GM23338 (cell line): ENCODE measurements around the gene AHDC1. TPM values are rescaled to one million over a fixed set of nuclear protein-coding genes. Genes with fewer than 3 reads are reported as not detected.

Experiments
- ATAC-seq: fragments of 200-7000 bp; cut with Tn5 transposase; 3 replicates; pipeline ENCODE4 v1.9.1; 2020
- DNase-seq: peaks from one replicate; pipeline ENCODE4 v3.0.0-alpha.2; 2015; ENCODE audit warnings: low spot score
- H2AFZ ChIP-seq: fragments of 200-600 bp; sonication (generic); 2 replicates; pipeline ENCODE4 v1.8.0; 2016; ENCODE audit warnings: antibody characterized with exemption, mild to moderate bottlenecking, moderate library complexity
- H3F3A ChIP-seq: fragments of 200-600 bp; sonication (generic); replicated peaks from 2 replicates; pipeline ENCODE4 v1.8.0; 2017; ENCODE audit warnings: antibody characterized with exemption, mixed run types, low read depth
- H3K27ac ChIP-seq: fragments of 200-600 bp; sonication (generic); 2 replicates; pipeline ENCODE4 v1.6.1; 2016; ENCODE audit warnings: low read depth
- H3K27me3 ChIP-seq: fragments of 200-600 bp; sonication (generic); 2 replicates; pipeline ENCODE4 v1.8.0; 2016; ENCODE audit warnings: mild to moderate bottlenecking, mixed run types, moderate library complexity; ENCODE audit not compliant: insufficient read depth
- H3K36me3 ChIP-seq: fragments of 200-600 bp; sonication (generic); 2 replicates; pipeline ENCODE4 v1.8.0; 2016; ENCODE audit warnings: mild to moderate bottlenecking; ENCODE audit not compliant: insufficient read depth
- H3K4me1 ChIP-seq: fragments of 200-600 bp; sonication (generic); 2 replicates; pipeline ENCODE4 v1.8.0; 2016; ENCODE audit warnings: mild to moderate bottlenecking, moderate library complexity; ENCODE audit not compliant: insufficient read depth
- H3K4me2 ChIP-seq: fragments of 200-600 bp; sonication (generic); 2 replicates; pipeline ENCODE4 v1.7.1; 2017; ENCODE audit warnings: mixed run types
- H3K4me3 ChIP-seq: fragments of 200-600 bp; sonication (generic); 2 replicates; pipeline ENCODE4 v1.6.1; 2016; ENCODE audit warnings: mixed run types
- H3K79me2 ChIP-seq: fragments of 200-600 bp; sonication (generic); replicated peaks from 2 replicates; pipeline ENCODE4 v1.8.0; 2017; ENCODE audit warnings: mild to moderate bottlenecking; ENCODE audit not compliant: insufficient read depth
- H3K9me2 ChIP-seq: fragments of 200-600 bp; sonication (generic); 2 replicates; pipeline ENCODE4 v1.8.0; 2017; ENCODE audit not compliant: insufficient read depth
- H4K20me1 ChIP-seq: fragments of 200-600 bp; sonication (generic); replicated peaks from 2 replicates; pipeline ENCODE4 v1.8.0; 2017; ENCODE audit warnings: mild to moderate bottlenecking; ENCODE audit not compliant: insufficient read depth
- H3K27ac Mint-ChIP-seq: 2 replicates; pipeline ENCODE4 v1.8.0; 2020; ENCODE audit warnings: inconsistent platforms, mild to moderate bottlenecking, moderate library complexity, mixed read lengths
- H3K27me3 Mint-ChIP-seq: 3 replicates; pipeline ENCODE4 v1.8.0; 2022; ENCODE audit warnings: low read depth, mild to moderate bottlenecking, moderate library complexity, mixed read lengths, inconsistent platforms; ENCODE audit not compliant: insufficient read depth, poor library complexity
- H3K36me3 Mint-ChIP-seq: 3 replicates; pipeline ENCODE4 v1.8.0; 2021; ENCODE audit warnings: low read depth, mild to moderate bottlenecking, inconsistent platforms, moderate library complexity, mixed read lengths
- H3K4me1 Mint-ChIP-seq: 3 replicates; pipeline ENCODE4 v1.8.0; 2020; ENCODE audit warnings: mild to moderate bottlenecking, inconsistent platforms, mixed read lengths
- H3K4me3 Mint-ChIP-seq: 3 replicates; pipeline ENCODE4 v1.8.0; 2021; ENCODE audit warnings: moderate library complexity, mild to moderate bottlenecking, inconsistent platforms, mixed read lengths
- H3K9me3 Mint-ChIP-seq: 3 replicates; pipeline ENCODE4 v1.8.0; 2020; ENCODE audit warnings: moderate library complexity, mild to moderate bottlenecking, inconsistent platforms, mixed read lengths
- CREB1 ChIP-seq: fragments of 250-450 bp; sonication (Bioruptor Pico); IDR thresholded peaks from 2 replicates; pipeline ENCODE4 v1.5.0; 2020; ENCODE audit warnings: low read depth, mild to moderate bottlenecking, moderate library complexity
- EZH2phosphoT487 ChIP-seq: fragments of 200-600 bp; sonication (generic); IDR thresholded peaks from one replicate; pipeline ENCODE4 v1.8.1; 2018; ENCODE audit warnings: antibody characterized with exemption; ENCODE audit not compliant: unreplicated experiment
- JUNB ChIP-seq: IDR thresholded peaks from one replicate; pipeline ENCODE4 v1.6.1; 2016; ENCODE audit warnings: antibody characterized with exemption; ENCODE audit not compliant: unreplicated experiment
- NANOG ChIP-seq: IDR thresholded peaks from 2 replicates; pipeline ENCODE4 v1.6.1; 2016; ENCODE audit warnings: antibody characterized with exemption, borderline replicate concordance
- POLR2AphosphoS5 ChIP-seq: IDR thresholded peaks from 2 replicates; pipeline ENCODE4 v1.6.1; 2016; ENCODE audit warnings: antibody characterized with exemption, low read depth
- ZNF114 ChIP-seq: fragments of 250-450 bp; sonication (Bioruptor Pico); IDR thresholded peaks from 2 replicates; pipeline ENCODE4 v1.5.0; 2020; ENCODE audit warnings: mild to moderate bottlenecking, moderate library complexity
- ZNF331 ChIP-seq: fragments of 250-450 bp; sonication (Bioruptor Pico); IDR thresholded peaks from 2 replicates; pipeline ENCODE4 v1.5.0; 2020; ENCODE audit warnings: low read depth, mild to moderate bottlenecking, moderate library complexity
- polyA plus RNA-seq: library from polyadenylated mRNA; unstranded; fragments of >200 nt; fragmentation: Nextera tagmentation; extraction: Ambion mirVana; gene quantifications from 2 replicates; pipeline ENCODE4 v1.2.1, GENCODE V29; 2016
- total RNA-seq: library from RNA; depleted of rRNA; stranded (reverse); fragments of >200 nt; shearing (Covaris generic); gene quantifications from 2 replicates; pipeline ENCODE4 v1.2.3, GENCODE V29; 2014
- TF ChIP-seq, protein P1 (sequence below): IDR thresholded peaks from 2 replicates; pipeline ENCODE4 v1.6.1; 2016; ENCODE audit warnings: antibody characterized with exemption
- TF ChIP-seq, protein P2 (sequence below): IDR thresholded peaks from one replicate; pipeline ENCODE4 v1.6.1; 2018; ENCODE audit warnings: antibody characterized with exemption; ENCODE audit not compliant: unreplicated experiment
- TF ChIP-seq, protein P3 (sequence below): fragments of 250-450 bp; sonication (Bioruptor Pico); IDR thresholded peaks from 2 replicates; pipeline ENCODE4 v1.5.0; 2020; ENCODE audit warnings: mild to moderate bottlenecking, moderate library complexity

The AHDC1 gene
- total and polyA plus RNA-seq, 2 experiments from 2014 or later = 8.3 to 22.2 TPM

DNA sequence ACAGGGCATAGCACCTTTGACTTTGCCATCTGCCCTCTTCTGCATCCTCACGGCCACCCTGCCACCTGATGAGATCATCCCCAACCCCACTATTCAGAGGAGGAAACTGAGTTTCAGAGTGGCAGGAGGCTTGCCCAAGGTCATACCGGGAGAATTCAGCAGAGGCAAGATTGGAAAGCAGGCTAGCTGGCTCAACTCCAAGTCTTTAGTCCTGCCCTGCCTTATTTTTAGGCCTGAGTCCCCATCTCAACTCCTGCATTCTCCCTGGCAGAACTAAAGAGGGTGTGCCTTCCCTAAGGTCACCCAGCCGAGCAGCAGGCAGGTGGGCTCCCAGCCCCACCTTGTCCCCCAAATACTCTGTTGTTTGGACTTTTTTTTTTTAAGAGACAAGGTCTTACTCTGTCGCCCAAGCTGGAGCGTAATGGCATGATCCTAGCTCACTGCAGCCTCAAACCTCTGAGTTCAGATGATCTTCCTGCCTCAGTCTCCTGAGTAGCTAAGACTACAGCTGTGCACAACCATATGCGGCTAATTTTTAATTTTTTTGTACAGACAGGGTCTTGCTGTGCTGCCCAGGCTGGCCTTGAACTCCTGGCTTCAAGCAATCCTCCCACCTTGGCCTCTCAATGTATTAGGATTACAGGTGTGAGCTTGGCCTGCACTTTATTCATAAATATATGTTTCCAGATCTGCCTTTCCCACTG lies 44.8 kb upstream of the AHDC1 start:
- H3K4me3 Mint-ChIP-seq = no peak overlapping the region
- Histone ChIP-seq H3K36me3 (no peaks in the 10 kb centered on the region), H3K27me3 (no peaks in the 10 kb centered on the region), H3K79me2 (no peaks in the 10 kb centered on the region), H3K4me1 (peaks cover 10% of the 10 kb centered on the region), H4K20me1 (no peaks in the 10 kb centered on the region), H3K9me2 (no peaks in the 10 kb centered on the region; the same call in 1 of the 2 replicates), H3K4me2 (no peak overlapping the region), H2AFZ (no peak overlapping the region), H3F3A (peaks cover 9% of the 10 kb centered on the region; the same call in 1 of the 2 replicates), H3K4me3 (no peak overlapping the region), H3K27ac (no peak overlapping the region)
- H3K36me3 Mint-ChIP-seq = no peaks in the 10 kb centered on the region
- no peak overlapping the region for H3K27ac Mint-ChIP-seq
- DNase-seq = no peak
- TF ChIP-seq POLR2AphosphoS5 (no peak), EZH2phosphoT487 (no peak), JUNB (no peak), CREB1 (no peak), ZNF114 (CRISPR knock-in tag) (no peak)
- TF ChIP-seq, protein P1, sequence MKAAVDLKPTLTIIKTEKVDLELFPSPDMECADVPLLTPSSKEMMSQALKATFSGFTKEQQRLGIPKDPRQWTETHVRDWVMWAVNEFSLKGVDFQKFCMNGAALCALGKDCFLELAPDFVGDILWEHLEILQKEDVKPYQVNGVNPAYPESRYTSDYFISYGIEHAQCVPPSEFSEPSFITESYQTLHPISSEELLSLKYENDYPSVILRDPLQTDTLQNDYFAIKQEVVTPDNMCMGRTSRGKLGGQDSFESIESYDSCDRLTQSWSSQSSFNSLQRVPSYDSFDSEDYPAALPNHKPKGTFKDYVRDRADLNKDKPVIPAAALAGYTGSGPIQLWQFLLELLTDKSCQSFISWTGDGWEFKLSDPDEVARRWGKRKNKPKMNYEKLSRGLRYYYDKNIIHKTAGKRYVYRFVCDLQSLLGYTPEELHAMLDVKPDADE = no peak
- TF ChIP-seq, protein P2, sequence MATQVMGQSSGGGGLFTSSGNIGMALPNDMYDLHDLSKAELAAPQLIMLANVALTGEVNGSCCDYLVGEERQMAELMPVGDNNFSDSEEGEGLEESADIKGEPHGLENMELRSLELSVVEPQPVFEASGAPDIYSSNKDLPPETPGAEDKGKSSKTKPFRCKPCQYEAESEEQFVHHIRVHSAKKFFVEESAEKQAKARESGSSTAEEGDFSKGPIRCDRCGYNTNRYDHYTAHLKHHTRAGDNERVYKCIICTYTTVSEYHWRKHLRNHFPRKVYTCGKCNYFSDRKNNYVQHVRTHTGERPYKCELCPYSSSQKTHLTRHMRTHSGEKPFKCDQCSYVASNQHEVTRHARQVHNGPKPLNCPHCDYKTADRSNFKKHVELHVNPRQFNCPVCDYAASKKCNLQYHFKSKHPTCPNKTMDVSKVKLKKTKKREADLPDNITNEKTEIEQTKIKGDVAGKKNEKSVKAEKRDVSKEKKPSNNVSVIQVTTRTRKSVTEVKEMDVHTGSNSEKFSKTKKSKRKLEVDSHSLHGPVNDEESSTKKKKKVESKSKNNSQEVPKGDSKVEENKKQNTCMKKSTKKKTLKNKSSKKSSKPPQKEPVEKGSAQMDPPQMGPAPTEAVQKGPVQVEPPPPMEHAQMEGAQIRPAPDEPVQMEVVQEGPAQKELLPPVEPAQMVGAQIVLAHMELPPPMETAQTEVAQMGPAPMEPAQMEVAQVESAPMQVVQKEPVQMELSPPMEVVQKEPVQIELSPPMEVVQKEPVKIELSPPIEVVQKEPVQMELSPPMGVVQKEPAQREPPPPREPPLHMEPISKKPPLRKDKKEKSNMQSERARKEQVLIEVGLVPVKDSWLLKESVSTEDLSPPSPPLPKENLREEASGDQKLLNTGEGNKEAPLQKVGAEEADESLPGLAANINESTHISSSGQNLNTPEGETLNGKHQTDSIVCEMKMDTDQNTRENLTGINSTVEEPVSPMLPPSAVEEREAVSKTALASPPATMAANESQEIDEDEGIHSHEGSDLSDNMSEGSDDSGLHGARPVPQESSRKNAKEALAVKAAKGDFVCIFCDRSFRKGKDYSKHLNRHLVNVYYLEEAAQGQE = no peak
- peaks cover 5% of the 10 kb centered on the region for H3K27me3 Mint-ChIP-seq
- ATAC-seq = no peak
- H3K4me1 Mint-ChIP-seq = peaks cover 20% of the 10 kb centered on the region
- H3K9me3 Mint-ChIP-seq = no peaks in the 10 kb centered on the region; the same call in 2 of the 3 replicates

DNA sequence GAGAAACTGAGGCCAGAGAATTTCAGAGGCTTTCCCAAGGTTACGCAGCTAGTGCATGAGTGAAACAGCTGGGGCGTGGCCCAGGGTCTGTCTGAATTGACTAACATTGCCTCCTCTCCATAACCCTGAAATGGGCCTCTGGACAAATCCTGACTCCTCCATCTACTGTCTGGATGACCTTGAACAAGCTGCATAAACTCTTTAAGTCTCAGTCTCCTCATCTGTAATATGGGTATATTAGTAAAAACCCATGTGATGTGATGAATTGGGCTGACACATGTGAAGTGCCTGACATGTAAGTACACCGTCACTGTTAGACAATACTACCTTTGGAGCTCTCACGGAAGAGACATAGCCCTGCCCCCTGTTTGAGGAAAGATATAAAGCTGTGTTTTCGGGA lies 43.4 kb upstream of the AHDC1 start:
- peaks cover 15% of the 10 kb centered on the region for H3K4me1 ChIP-seq
- H3K9me2 ChIP-seq = no peaks in the 10 kb centered on the region; the same call in 1 of the 2 replicates
- no peaks in the 10 kb centered on the region for H3K79me2 ChIP-seq
- H3K36me3 ChIP-seq = no peaks in the 10 kb centered on the region
- H3K9me3 Mint-ChIP-seq = no peaks in the 10 kb centered on the region; the same call in 2 of the 3 replicates
- no peak for ATAC-seq
- H3F3A ChIP-seq = peaks cover 9% of the 10 kb centered on the region; the same call in 1 of the 2 replicates
- H3K27me3 Mint-ChIP-seq = peaks cover 5% of the 10 kb centered on the region
- H4K20me1 ChIP-seq = no peaks in the 10 kb centered on the region
- H3K4me2 ChIP-seq = no peak overlapping the region
- no peaks in the 10 kb centered on the region for H3K27me3 ChIP-seq
- H3K4me3 Mint-ChIP-seq = no peak overlapping the region
- DNase-seq = no peak
- peaks cover 25% of the 10 kb centered on the region for H3K4me1 Mint-ChIP-seq
- H3K27ac Mint-ChIP-seq = no peak overlapping the region
- H3K4me3 ChIP-seq = no peak overlapping the region
- no peak overlapping the region for H3K27ac ChIP-seq
- no peak overlapping the region for H2AFZ ChIP-seq
- no peaks in the 10 kb centered on the region for H3K36me3 Mint-ChIP-seq
- TF ChIP-seq, protein P3, sequence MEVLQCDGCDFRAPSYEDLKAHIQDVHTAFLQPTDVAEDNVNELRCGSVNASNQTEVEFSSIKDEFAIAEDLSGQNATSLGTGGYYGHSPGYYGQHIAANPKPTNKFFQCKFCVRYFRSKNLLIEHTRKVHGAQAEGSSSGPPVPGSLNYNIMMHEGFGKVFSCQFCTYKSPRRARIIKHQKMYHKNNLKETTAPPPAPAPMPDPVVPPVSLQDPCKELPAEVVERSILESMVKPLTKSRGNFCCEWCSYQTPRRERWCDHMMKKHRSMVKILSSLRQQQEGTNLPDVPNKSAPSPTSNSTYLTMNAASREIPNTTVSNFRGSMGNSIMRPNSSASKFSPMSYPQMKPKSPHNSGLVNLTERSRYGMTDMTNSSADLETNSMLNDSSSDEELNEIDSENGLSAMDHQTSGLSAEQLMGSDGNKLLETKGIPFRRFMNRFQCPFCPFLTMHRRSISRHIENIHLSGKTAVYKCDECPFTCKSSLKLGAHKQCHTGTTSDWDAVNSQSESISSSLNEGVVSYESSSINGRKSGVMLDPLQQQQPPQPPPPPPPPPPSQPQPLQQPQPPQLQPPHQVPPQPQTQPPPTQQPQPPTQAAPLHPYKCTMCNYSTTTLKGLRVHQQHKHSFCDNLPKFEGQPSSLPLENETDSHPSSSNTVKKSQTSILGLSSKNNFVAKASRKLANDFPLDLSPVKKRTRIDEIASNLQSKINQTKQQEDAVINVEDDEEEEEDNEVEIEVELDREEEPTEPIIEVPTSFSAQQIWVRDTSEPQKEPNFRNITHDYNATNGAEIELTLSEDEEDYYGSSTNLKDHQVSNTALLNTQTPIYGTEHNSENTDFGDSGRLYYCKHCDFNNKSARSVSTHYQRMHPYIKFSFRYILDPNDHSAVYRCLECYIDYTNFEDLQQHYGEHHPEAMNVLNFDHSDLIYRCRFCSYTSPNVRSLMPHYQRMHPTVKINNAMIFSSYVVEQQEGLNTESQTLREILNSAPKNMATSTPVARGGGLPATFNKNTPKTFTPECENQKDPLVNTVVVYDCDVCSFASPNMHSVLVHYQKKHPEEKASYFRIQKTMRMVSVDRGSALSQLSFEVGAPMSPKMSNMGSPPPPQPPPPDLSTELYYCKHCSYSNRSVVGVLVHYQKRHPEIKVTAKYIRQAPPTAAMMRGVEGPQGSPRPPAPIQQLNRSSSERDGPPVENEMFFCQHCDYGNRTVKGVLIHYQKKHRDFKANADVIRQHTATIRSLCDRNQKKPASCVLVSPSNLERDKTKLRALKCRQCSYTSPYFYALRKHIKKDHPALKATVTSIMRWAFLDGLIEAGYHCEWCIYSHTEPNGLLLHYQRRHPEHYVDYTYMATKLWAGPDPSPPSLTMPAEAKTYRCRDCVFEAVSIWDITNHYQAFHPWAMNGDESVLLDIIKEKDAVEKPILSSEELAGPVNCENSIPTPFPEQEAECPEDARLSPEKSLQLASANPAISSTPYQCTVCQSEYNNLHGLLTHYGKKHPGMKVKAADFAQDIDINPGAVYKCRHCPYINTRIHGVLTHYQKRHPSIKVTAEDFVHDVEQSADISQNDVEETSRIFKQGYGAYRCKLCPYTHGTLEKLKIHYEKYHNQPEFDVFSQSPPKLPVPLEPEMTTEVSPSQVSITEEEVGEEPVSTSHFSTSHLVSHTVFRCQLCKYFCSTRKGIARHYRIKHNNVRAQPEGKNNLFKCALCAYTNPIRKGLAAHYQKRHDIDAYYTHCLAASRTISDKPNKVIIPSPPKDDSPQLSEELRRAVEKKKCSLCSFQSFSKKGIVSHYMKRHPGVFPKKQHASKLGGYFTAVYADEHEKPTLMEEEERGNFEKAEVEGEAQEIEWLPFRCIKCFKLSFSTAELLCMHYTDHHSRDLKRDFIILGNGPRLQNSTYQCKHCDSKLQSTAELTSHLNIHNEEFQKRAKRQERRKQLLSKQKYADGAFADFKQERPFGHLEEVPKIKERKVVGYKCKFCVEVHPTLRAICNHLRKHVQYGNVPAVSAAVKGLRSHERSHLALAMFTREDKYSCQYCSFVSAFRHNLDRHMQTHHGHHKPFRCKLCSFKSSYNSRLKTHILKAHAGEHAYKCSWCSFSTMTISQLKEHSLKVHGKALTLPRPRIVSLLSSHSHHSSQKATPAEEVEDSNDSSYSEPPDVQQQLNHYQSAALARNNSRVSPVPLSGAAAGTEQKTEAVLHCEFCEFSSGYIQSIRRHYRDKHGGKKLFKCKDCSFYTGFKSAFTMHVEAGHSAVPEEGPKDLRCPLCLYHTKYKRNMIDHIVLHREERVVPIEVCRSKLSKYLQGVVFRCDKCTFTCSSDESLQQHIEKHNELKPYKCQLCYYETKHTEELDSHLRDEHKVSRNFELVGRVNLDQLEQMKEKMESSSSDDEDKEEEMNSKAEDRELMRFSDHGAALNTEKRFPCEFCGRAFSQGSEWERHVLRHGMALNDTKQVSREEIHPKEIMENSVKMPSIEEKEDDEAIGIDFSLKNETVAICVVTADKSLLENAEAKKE (CRISPR knock-in tag) = no peak
- no peak for TF ChIP-seq ZNF331 (CRISPR knock-in tag)
- no peak for TF ChIP-seq NANOG
